ENCODE data around the gene RPS19.
A peak's percentile ranks its signal among the peaks of the same experiment; 100 is the strongest.

Gene RPS19

DNA sequence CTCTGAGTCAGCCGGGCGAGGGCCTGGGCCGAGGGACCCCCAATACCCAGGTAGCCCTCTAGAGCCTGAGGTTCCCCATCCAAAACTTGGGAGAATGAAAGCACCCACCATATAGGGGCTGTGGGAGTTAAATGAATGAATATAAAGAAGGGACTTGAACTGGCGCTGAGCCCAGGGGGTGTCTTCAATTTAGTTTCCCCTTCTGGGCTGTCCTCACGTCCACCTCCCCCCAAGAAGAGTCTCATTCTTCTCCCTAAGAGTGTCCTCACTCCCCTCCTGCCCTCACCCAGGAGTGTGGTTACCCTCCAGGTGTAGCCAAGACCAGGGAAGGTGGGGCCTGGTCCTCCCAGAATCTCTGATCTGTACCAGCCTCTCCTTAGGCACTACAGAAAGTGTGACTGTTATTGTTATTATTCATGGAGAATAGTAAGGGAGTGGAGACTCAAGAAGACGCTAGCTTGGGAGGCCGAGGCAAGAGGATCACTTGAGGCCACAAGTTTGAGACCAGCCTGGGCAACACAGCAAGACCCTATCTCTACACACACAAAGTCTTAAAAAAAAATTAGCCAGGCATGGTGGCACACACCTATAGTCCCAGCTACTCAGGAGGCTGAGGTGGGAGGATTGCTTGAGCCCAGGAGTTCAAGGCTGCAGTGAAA lies 19.7 kb downstream of the RPS19 start:
- no peak for DNase-seq

GRCh38 chr19:41880329-41880708 lies 20.3 kb downstream of the RPS19 start:
- no peak for DNase-seq

DNA sequence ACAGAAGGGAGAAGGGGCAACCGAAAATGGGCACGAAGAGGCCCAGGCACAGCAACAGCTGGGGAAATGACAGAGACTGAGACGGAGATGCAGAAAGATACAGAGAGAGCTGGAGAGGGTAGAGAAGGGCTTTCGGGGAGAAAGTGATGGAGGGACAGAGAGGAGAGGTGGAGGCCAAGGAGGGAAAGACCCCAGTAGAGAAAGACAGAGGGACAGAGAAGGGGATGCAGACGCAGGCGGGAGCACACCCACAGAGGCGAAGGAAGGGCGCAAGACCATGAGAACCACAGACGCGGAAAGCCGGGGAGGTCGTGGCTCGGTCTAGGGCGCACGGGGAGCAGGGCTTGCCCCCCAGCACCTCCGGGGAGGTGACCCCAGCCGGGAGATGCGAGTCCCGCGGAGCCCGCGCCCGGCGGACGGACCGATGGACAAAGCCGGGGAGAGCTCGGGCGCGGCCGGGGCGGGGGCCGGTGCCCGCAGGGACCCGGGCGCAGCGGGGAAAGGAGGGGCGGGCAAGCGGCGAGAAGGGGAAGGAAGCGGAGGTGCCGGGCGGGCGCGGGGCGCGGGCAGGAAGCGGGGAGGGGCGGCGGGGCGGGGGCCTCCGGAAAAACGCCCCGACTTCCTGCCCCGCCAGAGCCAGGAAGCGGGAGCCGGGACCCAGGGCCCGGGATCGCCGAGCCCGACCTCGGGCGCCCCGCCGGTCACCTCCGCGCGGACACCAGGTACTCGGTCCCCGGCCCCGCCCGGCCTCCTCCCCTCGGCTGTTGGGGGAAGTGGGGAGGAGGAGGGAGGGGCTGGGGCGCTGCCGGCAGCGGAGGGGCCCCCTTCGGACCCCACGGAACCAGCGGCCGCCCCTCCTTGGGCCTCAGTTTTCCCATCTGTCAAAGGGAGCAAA lies 22.8 kb downstream of the RPS19 start, which contains the start of gene ARHGEF1:
Gene ARHGEF1, plus strand, starts transcription at position 617 of the 895 bp plus-strand sequence. CDS start 4,899 bp downstream, outside the sequence.
- peak; percentile 56 for DNase-seq

DNA sequence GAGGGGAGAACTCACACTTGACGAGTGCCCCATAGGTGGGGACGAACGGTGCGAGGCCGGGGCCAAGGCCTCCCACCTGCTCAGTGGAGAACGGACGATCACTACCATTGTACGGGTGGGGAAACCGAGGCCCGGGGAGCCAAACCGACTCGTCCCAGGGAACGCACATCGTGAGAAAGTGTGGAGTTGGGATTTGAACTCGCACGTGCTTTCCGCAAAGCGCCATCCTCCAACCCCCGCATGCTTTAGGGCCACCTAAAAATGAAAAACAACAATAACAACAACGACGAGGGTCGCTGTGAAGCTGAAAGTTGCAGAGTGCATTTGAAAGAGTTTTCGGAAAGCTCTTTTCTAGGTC lies 23.4 kb downstream of the RPS19 start:
- DNase-seq, result no peak

- peak; percentile 96 for DNase-seq
These were observed 24.0 kb downstream of the RPS19 start for GRCh38 chr19:41883821-41884733.

- DNase-seq, result peak; percentile 73
These were observed 27.0 kb downstream of the RPS19 start for GRCh38 chr19:41886761-41887710.

DNA sequence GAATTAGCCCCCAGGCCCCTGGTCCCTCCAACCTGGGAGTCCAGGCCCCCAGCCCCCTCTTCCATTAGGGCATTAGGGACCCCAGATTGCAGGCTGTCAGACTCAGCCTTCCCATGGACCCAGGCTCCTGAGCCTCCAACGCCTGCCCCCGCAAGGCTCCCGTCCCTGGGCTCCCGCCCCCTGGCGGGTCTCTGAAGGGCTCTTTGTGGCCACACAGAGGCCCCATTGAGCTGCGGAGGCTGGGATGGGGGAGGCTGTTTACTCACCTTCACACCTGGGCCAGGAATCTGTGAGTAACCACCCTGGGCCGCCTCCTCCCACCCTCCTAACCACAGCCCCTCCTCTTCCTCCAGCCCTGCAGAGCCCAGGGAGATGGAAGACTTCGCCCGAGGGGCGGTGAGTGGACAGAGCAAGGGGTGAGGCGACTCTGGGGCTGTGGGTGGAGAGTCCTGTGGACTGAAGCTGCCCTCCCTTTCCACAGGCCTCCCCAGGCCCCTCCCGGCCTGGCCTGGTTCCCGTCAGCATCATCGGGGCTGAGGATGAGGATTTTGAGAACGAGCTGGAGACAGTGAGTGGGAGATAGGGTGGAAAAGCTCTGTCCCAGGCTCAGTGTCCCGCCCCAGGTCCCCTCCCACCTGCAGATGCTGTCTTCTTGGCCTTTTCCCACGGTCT lies 27.8 kb downstream of the RPS19 start:
- peak; percentile 82 for DNase-seq

DNA sequence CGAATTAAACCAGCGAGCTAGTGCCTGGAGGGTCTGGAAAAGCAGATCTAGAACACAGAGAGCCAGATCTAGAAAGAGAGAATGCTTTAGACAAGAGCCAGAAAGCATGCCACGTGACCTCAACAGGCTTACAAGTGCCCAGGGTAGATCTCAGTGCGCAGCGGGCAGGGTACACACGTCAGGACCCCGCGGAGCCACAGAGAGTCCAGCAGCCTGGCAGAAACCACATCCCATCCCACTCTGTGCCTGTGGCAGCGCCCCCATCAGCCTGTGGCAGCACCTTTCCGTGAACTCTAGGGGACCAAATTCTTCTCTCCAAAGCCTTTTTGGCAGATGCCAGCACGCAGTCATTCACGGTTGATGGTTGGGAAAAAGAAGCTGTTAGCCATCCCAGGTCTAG lies 28.9 kb downstream of the RPS19 start:
- no peak for DNase-seq

DNA sequence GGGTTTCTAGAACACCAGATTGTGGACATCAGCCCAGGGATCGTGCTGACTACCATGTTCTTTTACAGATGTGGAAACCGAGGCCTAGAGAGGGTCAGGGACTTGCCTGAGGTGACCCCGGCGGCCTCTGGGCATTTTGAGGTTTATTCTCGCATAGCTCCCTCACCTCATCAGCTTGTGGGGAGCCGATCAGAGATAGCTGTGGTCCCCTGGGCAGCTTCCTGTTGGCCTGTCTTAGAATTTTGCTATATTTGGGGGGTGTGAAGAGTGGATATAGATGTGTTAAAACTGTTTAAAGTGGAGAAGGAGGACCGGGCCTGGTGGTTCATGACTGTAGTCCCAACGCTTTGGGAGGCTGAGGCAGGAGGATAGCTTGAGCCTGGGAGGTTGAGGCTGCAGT lies 29.8 kb downstream of the RPS19 start:
- no peak for DNase-seq

DNA sequence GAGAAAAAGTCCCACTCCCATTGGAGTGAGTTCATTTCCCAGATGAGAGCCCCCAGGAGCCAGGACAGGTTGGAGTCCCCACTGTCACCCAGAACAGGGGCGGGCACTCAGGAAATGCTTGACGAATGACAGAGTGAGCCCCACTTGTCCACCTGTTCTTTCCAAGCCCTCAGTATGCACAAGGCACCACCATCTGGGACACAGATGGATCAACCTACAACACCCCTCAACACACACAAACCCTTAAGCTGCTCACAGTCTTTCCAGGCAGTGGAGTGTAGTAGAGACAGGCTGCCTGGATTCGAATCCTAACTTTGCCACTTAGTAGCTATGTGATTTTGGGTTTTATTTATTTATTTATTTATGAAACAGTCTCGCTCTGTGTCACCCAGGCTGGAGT lies 30.9 kb downstream of the RPS19 start:
- DNase-seq, result no peak

DNA sequence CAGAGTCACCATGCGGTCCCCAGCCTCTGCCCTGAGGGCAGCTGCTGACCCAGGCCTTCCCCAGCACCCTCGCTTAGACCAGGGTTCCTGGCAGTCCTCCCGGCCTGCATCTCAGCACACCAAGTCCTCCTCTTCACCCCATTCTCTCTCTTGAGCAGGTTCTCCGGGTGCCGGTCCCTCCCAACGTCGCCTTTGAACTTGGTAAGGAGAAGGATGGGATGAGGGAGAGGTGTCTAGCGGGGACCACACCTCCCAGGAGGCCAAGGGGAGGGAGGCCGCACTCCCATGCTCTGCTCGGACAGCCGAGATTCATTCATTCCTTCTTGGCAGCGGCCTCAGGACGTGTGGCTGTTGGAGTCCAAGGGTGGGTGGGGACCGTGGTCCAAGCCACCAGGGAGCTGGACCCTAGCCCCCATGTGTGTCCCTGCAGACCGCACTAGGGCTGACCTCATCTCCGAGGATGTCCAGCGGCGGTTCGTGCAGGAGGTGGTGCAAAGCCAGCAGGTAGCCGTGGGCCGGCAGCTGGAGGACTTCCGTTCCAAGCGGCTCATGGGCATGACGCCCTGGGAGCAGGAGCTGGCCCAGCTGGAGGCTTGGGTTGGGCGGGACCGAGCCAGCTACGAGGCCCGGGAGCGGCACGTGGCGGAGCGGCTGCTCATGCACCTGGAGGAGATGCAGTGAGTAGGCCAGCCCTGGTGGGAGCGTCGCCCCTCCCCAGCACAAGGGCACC lies 32.3 kb downstream of the RPS19 start:
- no peak for DNase-seq

DNA sequence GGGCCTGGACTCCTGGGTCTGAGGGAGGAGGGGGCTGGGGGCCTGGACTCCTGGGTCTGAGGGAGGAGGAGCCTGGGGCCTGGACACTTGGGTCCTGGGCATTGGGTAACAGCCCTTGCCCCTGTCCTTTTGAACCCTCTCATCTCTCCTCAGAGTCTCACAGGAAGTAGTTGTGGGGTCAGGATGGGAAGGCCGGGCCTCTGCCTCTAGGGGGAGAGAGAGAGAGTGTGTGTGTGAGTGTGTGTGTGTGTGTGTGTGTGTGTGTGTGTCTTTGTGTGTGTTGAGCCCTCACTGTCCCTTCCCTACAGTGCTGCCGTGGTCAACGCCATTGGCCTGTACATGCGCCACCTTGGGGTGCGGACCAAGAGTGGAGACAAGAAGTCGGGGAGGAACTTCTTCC lies 33.8 kb downstream of the RPS19 start:
- no peak for DNase-seq

DNA sequence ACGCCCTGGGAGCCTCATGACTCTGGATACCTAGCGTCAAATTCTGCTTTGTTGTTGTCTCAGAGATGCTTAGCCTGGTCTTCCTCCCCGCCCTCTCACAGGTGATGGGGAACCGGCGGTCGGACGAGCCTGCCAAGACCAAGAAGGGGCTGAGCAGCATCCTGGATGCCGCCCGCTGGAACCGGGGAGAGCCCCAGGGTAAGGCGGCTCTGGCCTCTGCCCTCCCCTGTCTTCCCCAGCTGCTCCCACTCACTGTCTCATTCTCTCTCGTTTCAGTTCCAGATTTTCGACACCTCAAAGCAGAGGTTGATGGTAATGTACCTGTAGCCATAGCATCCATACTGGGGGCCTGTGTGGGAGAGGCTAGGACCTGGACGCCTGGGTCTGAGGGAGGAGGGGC lies 34.3 kb downstream of the RPS19 start:
- DNase-seq, result no peak

GRCh38 chr19:41895745-41896580 lies 35.9 kb downstream of the RPS19 start:
- no peak for DNase-seq

- DNase-seq, result no peak
These were observed 36.5 kb downstream of the RPS19 start for GRCh38 chr19:41896581-41896942.

GRCh38 chr19:41897181-41897580 lies 37.1 kb downstream of the RPS19 start:
- no peak for DNase-seq

- DNase-seq, result no peak
These were observed 37.8 kb downstream of the RPS19 start for GRCh38 chr19:41897820-41898219.

- DNase-seq, result no peak
These were observed 38.2 kb downstream of the RPS19 start for GRCh38 chr19:41898235-41898634.

GRCh38 chr19:41901707-41902360 lies 41.8 kb downstream of the RPS19 start:
- DNase-seq, result no peak
